WTC11 (cell line): ENCODE data around the gene CENPF. TPM values are rescaled to one million over a fixed set of nuclear protein-coding genes. Genes with fewer than 3 reads are reported as not detected.
A peak's percentile ranks its signal among the peaks of the same experiment; 100 is the strongest.

Experiments
- ATAC-seq: fragments of 200-7000 bp; cut with Tn5 transposase; 2 replicates; pipeline ENCODE4 v1.10.0; 2021; ENCODE audit warnings: mild to moderate bottlenecking, moderate library complexity
- CTCF ChIA-PET: fragments of 300-600 bp; sonication (Branson Sonifier 250); formaldehyde crosslinking; loops from one replicate; lab custom pipeline; 2021; ENCODE audit warnings: antibody characterized with exemption; lab: Charles Lee
- POLR2A ChIA-PET: fragments of 350-600 bp; sonication (Branson Sonifier 250); formaldehyde crosslinking; loops from one replicate; lab custom pipeline; 2021; ENCODE audit warnings: antibody characterized with exemption; lab: Charles Lee
- DNase-seq: peaks from one replicate; pipeline ENCODE4 v3.0.0; 2021; ENCODE audit warnings: low spot score
- H3K27ac Mint-ChIP-seq: 2 replicates; pipeline ENCODE4 v1.8.0; 2021; ENCODE audit warnings: mixed read lengths
- H3K27me3 Mint-ChIP-seq: 2 replicates; pipeline ENCODE4 v1.8.0; 2021; ENCODE audit warnings: low read depth, mild to moderate bottlenecking, moderate library complexity, mixed read lengths
- H3K36me3 Mint-ChIP-seq: 2 replicates; pipeline ENCODE4 v1.8.0; 2021; ENCODE audit warnings: mixed read lengths
- H3K4me1 Mint-ChIP-seq: 2 replicates; pipeline ENCODE4 v1.8.0; 2022; ENCODE audit warnings: mixed read lengths
- H3K4me3 Mint-ChIP-seq: 2 replicates; pipeline ENCODE4 v1.8.0; 2021; ENCODE audit warnings: mild to moderate bottlenecking, moderate library complexity, mixed read lengths
- H3K9me3 Mint-ChIP-seq: 2 replicates; pipeline ENCODE4 v1.8.0; 2021; ENCODE audit warnings: mixed read lengths
- E2F4 ChIP-seq: sonication (generic); formaldehyde crosslinking; IDR thresholded peaks from 2 replicates; pipeline ENCODE4 v1.8.1; 2022; ENCODE audit warnings: low read depth, mild to moderate bottlenecking, moderate library complexity, missing genetic modification reagents, borderline replicate concordance
- ESRRA ChIP-seq: sonication (generic); formaldehyde crosslinking; IDR thresholded peaks from 2 replicates; pipeline ENCODE4 v1.8.1; 2022; ENCODE audit warnings: mild to moderate bottlenecking, missing genetic modification reagents, borderline replicate concordance
- FOXP1 ChIP-seq: sonication (generic); formaldehyde crosslinking; IDR thresholded peaks from 2 replicates; pipeline ENCODE4 v1.8.0; 2022; ENCODE audit warnings: missing genetic modification reagents, mild to moderate bottlenecking, moderate library complexity, borderline replicate concordance
- FOXP4 ChIP-seq: sonication (generic); formaldehyde crosslinking; IDR thresholded peaks from 2 replicates; pipeline ENCODE4 v1.8.0; 2022; ENCODE audit warnings: mild to moderate bottlenecking, missing genetic modification reagents
- HMGA2 ChIP-seq: fragments of 250-450 bp; sonication (Bioruptor Pico); IDR thresholded peaks from 2 replicates; pipeline ENCODE4 v1.4.0; 2021; ENCODE audit warnings: mild to moderate bottlenecking, moderate library complexity
- OVOL2 ChIP-seq: fragments of 250-450 bp; sonication (Bioruptor Pico); IDR thresholded peaks from 2 replicates; pipeline ENCODE4 v1.9.0; 2021; ENCODE audit warnings: mild to moderate bottlenecking, borderline replicate concordance
- PRDM15 ChIP-seq: sonication (generic); formaldehyde crosslinking; IDR thresholded peaks from 2 replicates; pipeline ENCODE4 v1.8.0; 2022; ENCODE audit warnings: missing genetic modification reagents
- PREB ChIP-seq: sonication (generic); formaldehyde crosslinking; IDR thresholded peaks from 2 replicates; pipeline ENCODE4 v1.8.1; 2022; ENCODE audit warnings: mild to moderate bottlenecking, missing genetic modification reagents, moderate library complexity, borderline replicate concordance
- PRRX2 ChIP-seq: fragments of 250-450 bp; sonication (Bioruptor Pico); IDR thresholded peaks from 2 replicates; pipeline ENCODE4 v1.8.0; 2021; ENCODE audit warnings: mild to moderate bottlenecking
- RELA ChIP-seq: sonication (generic); formaldehyde crosslinking; IDR thresholded peaks from 2 replicates; pipeline ENCODE4 v1.8.1; 2022; ENCODE audit warnings: missing genetic modification reagents, mild to moderate bottlenecking, borderline replicate concordance
- SMAD3 ChIP-seq: sonication (generic); formaldehyde crosslinking; IDR thresholded peaks from 2 replicates; pipeline ENCODE4 v1.8.0; 2022; ENCODE audit warnings: missing genetic modification reagents, mild to moderate bottlenecking, borderline replicate concordance
- SP1 ChIP-seq: sonication (generic); formaldehyde crosslinking; conservative IDR thresholded peaks from 2 replicates; pipeline ENCODE4 v1.8.1; 2022; ENCODE audit warnings: missing genetic modification reagents
- ZBTB21 ChIP-seq: sonication (generic); formaldehyde crosslinking; IDR thresholded peaks from 2 replicates; pipeline ENCODE4 v1.8.1; 2023; ENCODE audit warnings: mild to moderate bottlenecking, missing genetic modification reagents, borderline replicate concordance
- ZNF138 ChIP-seq: sonication (generic); formaldehyde crosslinking; conservative IDR thresholded peaks from 2 replicates; pipeline ENCODE4 v1.8.1; 2022; ENCODE audit warnings: mild to moderate bottlenecking, moderate library complexity, missing genetic modification reagents
- ZNF219 ChIP-seq: sonication (generic); formaldehyde crosslinking; IDR thresholded peaks from 2 replicates; pipeline ENCODE4 v1.8.0; 2023; ENCODE audit warnings: missing genetic modification reagents, mild to moderate bottlenecking, borderline replicate concordance
- ZNF263 ChIP-seq: sonication (generic); formaldehyde crosslinking; IDR thresholded peaks from 2 replicates; pipeline ENCODE4 v1.8.1; 2022; ENCODE audit warnings: low read depth, mild to moderate bottlenecking, moderate library complexity, missing genetic modification reagents
- ZNF281 ChIP-seq: sonication (generic); formaldehyde crosslinking; IDR thresholded peaks from 2 replicates; pipeline ENCODE4 v1.8.0; 2023; ENCODE audit warnings: mild to moderate bottlenecking, missing genetic modification reagents
- ZNF396 ChIP-seq: fragments of 250-450 bp; sonication (Bioruptor Pico); IDR thresholded peaks from 2 replicates; pipeline ENCODE4 v1.8.0; 2021; ENCODE audit warnings: mild to moderate bottlenecking, moderate library complexity, borderline replicate concordance
- ZNF423 ChIP-seq: fragments of 250-450 bp; sonication (Bioruptor Pico); IDR thresholded peaks from 2 replicates; pipeline ENCODE4 v2.1.2; 2022; ENCODE audit warnings: mild to moderate bottlenecking, moderate library complexity
- ZNF425 ChIP-seq: fragments of 250-450 bp; sonication (Bioruptor Pico); conservative IDR thresholded peaks from 2 replicates; pipeline ENCODE4 v1.9.0; 2021; ENCODE audit warnings: mild to moderate bottlenecking
- total RNA-seq: library from RNA; stranded (reverse); gene quantifications from 3 replicates; pipeline ENCODE4 v1.2.3, GENCODE V29; 2021

The CENPF gene
- total RNA-seq, 1 experiment from 2014 or later, result 166 TPM

- TF ChIP-seq ZNF281 (CRISPR knock-in tag) (no peak), SP1 (no peak), ZBTB21 (CRISPR knock-in tag) (no peak), E2F4 (no peak), RELA (CRISPR knock-in tag) (no peak), OVOL2 (no peak), SMAD3 (CRISPR knock-in tag) (no peak), ZNF263 (CRISPR knock-in tag) (no peak), ZNF396 (CRISPR knock-in tag) (no peak), FOXP1 (CRISPR knock-in tag) (no peak), PREB (CRISPR knock-in tag) (no peak), PRRX2 (CRISPR knock-in tag) (no peak), ZNF425 (no peak)
Measured at GRCh38 chr1:214588963-214589597, 13.9 kb upstream of the CENPF start (continued).

GRCh38 chr1:214590696-214591095 is 12.3 kb upstream of the CENPF start:
- 0 out of 2 replicates have a peak, but pooled peaks have one; percentile 26 for ATAC-seq
- H3K4me3 Mint-ChIP-seq, result no peak overlapping the region
- peaks cover 4% of the 10 kb centered on the region; the same call in 1 of the 2 replicates for H3K9me3 Mint-ChIP-seq
- POLR2A ChIA-PET, result no interaction called here
- no peak for DNase-seq
- no peaks in the 10 kb centered on the region for H3K4me1 Mint-ChIP-seq
- H3K36me3 Mint-ChIP-seq, result no peaks in the 10 kb centered on the region
- TF ChIP-seq ZNF423 (CRISPR knock-in tag) (no peak), ZNF263 (CRISPR knock-in tag) (no peak), ZNF219 (CRISPR knock-in tag) (no peak), ZNF138 (CRISPR knock-in tag) (no peak), FOXP1 (CRISPR knock-in tag) (no peak), ZNF425 (no peak), HMGA2 (no peak), PRDM15 (CRISPR knock-in tag) (no peak), ESRRA (CRISPR knock-in tag) (no peak), FOXP4 (CRISPR knock-in tag) (no peak), OVOL2 (no peak)
- TF ChIP-seq, all 79 proteins: peak for 0
- H3K27ac Mint-ChIP-seq, result no peak overlapping the region
- CTCF ChIA-PET, result interaction anchor here (5.0 kb wide), 1 partner anchor 258 kb away, joined by 43 read pairs; no protein-coding TSS in a partner anchor
- H3K27me3 Mint-ChIP-seq, result no peaks in the 10 kb centered on the region
